SK-N-SH (cell line): ENCODE results near the gene TPSAB1. TPM values are rescaled to one million over a fixed set of nuclear protein-coding genes. Genes with fewer than 3 reads are reported as not detected.

Experiments
- CTCF ChIA-PET: fragments of 300-600, 350-600 bp; formaldehyde crosslinking; extraction: SDS; loops from one replicate; lab custom pipeline; 2021; lab: Yijun Ruan, JAX
- POLR2A ChIA-PET: fragments of 350-600 bp; sonication (Branson Sonifier 250); formaldehyde crosslinking; extraction: SDS; loops from one replicate; lab custom pipeline; 2020; ENCODE audit warnings: antibody characterized with exemption, inconsistent platforms; lab: Yijun Ruan, JAX
- DNase-seq: peaks from one replicate; pipeline ENCODE4 v3.0.0; 2012
- H2AFZ ChIP-seq: fragments of 200-600 bp; sonication (generic); 2 replicates; pipeline ENCODE4 v1.8.1; 2016; ENCODE audit warnings: antibody characterized with exemption, mild to moderate bottlenecking, low read depth
- H3F3A ChIP-seq: fragments of 200-600 bp; sonication (generic); replicated peaks from 2 replicates; pipeline ENCODE3; 2016; ENCODE audit warnings: antibody characterized with exemption, mild to moderate bottlenecking; ENCODE audit not compliant: insufficient read depth
- H3K27ac ChIP-seq, 2 experiments: fragments of 200-500 bp in 1 of 2; fragments of 200-600 bp in 1 of 2; sonication (Bioruptor generic) in 1 of 2; sonication (generic), shearing (Covaris generic) in 1 of 2; 2 replicates each; pipeline versions ENCODE4 v1.5.1 to v1.6.1; 2014 to 2016; ENCODE audit warnings: low read depth in 2 of 2, inconsistent platforms in 1 of 2, low read length in 1 of 2, mild to moderate bottlenecking in 1 of 2, mixed read lengths in 1 of 2
- H3K27me3 ChIP-seq: fragments of 200-600 bp; sonication (generic), shearing (Covaris generic); 2 replicates; pipeline ENCODE4 v1.6.1; 2016; ENCODE audit warnings: mixed run types; ENCODE audit not compliant: insufficient read depth
- H3K36me3 ChIP-seq, 2 experiments: fragments of 200-500 bp in 1 of 2; fragments of 200-600 bp in 1 of 2; sonication (Bioruptor generic) in 1 of 2; sonication (generic) in 1 of 2; replicated peaks in 1 of 2; 2 replicates each; pipeline versions ENCODE3 to v1.5.1; 2014 to 2016; ENCODE audit warnings: low read length in 1 of 2, mild to moderate bottlenecking in 1 of 2; ENCODE audit not compliant: insufficient read depth in 2 of 2, control insufficient read depth in 1 of 2
- H3K4me1 ChIP-seq, 2 experiments: fragments of 200-500 bp in 1 of 2; fragments of 200-600 bp in 1 of 2; sonication (Bioruptor generic) in 1 of 2; sonication (generic), shearing (Covaris generic) in 1 of 2; 2 replicates each; pipeline versions ENCODE4 v1.5.1 to v1.6.1; 2014 to 2016; ENCODE audit warnings: low read depth in 1 of 2, low read length in 1 of 2, mixed run types in 1 of 2; ENCODE audit not compliant: insufficient read depth in 2 of 2, control insufficient read depth in 1 of 2
- H3K4me2 ChIP-seq: fragments of 200-600 bp; sonication (generic), shearing (Covaris generic); 2 replicates; pipeline ENCODE4 v1.6.1; 2017; ENCODE audit warnings: mixed run types
- H3K4me3 ChIP-seq, 2 experiments: fragments of 200-500 bp in 1 of 2; fragments of 200-600 bp in 1 of 2; sonication (Bioruptor generic) in 1 of 2; sonication (generic), shearing (Covaris generic) in 1 of 2; 2 replicates each; pipeline versions ENCODE4 v1.5.1 to v1.8.1; 2014 to 2016; ENCODE audit warnings: low read depth in 2 of 2, inconsistent platforms in 1 of 2, low read length in 1 of 2, mild to moderate bottlenecking in 1 of 2, mixed read lengths in 1 of 2, moderate library complexity in 1 of 2
- H3K79me2 ChIP-seq: fragments of 200-600 bp; sonication (generic); 2 replicates; pipeline ENCODE4 v1.8.1; 2017; ENCODE audit warnings: mild to moderate bottlenecking; ENCODE audit not compliant: insufficient read depth
- H3K9ac ChIP-seq: fragments of 200-600 bp; sonication (generic); 2 replicates; pipeline ENCODE4 v1.6.1; 2017; ENCODE audit warnings: mixed run types
- H3K9me2 ChIP-seq: fragments of 200-600 bp; sonication (generic); 2 replicates; pipeline ENCODE4 v1.6.1; 2017; ENCODE audit warnings: mixed run types
- H3K9me3 ChIP-seq: fragments of 200-600 bp; sonication (generic); 2 replicates; pipeline ENCODE4 v1.6.1; 2017; ENCODE audit warnings: mixed run types, mild to moderate bottlenecking, moderate library complexity
- H4K20me1 ChIP-seq: fragments of 200-600 bp; sonication (generic); 2 replicates; pipeline ENCODE4 v1.6.1; 2017; ENCODE audit warnings: mild to moderate bottlenecking, mixed run types; ENCODE audit not compliant: insufficient read depth
- CTCF ChIP-seq: fragments of 200-600 bp; sonication (generic); IDR thresholded peaks from 2 replicates; pipeline ENCODE4 v1.6.1; 2017; ENCODE audit warnings: antibody characterized with exemption, mild to moderate bottlenecking, moderate library complexity
- FOSL2 ChIP-seq: IDR thresholded peaks from 2 replicates; pipeline ENCODE4 v1.4.0; 2012; ENCODE audit warnings: low read depth, mild to moderate bottlenecking, moderate library complexity, borderline replicate concordance
- FOXJ3 ChIP-seq: sonication (generic); formaldehyde crosslinking; IDR thresholded peaks from 2 replicates; pipeline ENCODE4 v1.5.1; 2020; ENCODE audit warnings: mild to moderate bottlenecking, missing genetic modification reagents
- FOXM1 ChIP-seq: IDR thresholded peaks from 2 replicates; pipeline ENCODE4 v1.4.0; 2012; ENCODE audit warnings: low read depth, mild to moderate bottlenecking
- GATA2 ChIP-seq: sonication (generic); formaldehyde crosslinking; IDR thresholded peaks from 2 replicates; pipeline ENCODE4 v1.5.0; 2020; ENCODE audit warnings: mild to moderate bottlenecking, missing genetic modification reagents
- IRF3 ChIP-seq: fragments of 150-350 bp; IDR thresholded peaks from 2 replicates; pipeline ENCODE4 v1.6.1; 2016; ENCODE audit warnings: mild to moderate bottlenecking, low read depth, low read length
- JUND ChIP-seq: IDR thresholded peaks from 2 replicates; pipeline ENCODE4 v1.4.0; 2012
- MAX ChIP-seq: IDR thresholded peaks from 2 replicates; pipeline ENCODE4 v1.4.0; 2012; ENCODE audit warnings: low read depth
- MEF2A ChIP-seq: IDR thresholded peaks from 2 replicates; pipeline ENCODE4 v1.4.0; 2012; ENCODE audit warnings: low read depth, borderline replicate concordance
- POLR2AphosphoS5 ChIP-seq: IDR thresholded peaks from 2 replicates; pipeline ENCODE4 v1.6.1; 2012; ENCODE audit warnings: low read depth, low read length
- RFX5 ChIP-seq: IDR thresholded peaks from 2 replicates; pipeline ENCODE4 v1.6.1; 2012; ENCODE audit warnings: mild to moderate bottlenecking, improper control_type of control experiment, low read length
- RXRA ChIP-seq: IDR thresholded peaks from 2 replicates; pipeline ENCODE4 v1.4.0; 2012; ENCODE audit warnings: low read depth, mild to moderate bottlenecking, borderline replicate concordance
- SIN3A ChIP-seq: IDR thresholded peaks from 2 replicates; pipeline ENCODE4 v1.6.1; 2012; ENCODE audit warnings: low read depth, mild to moderate bottlenecking, low read length, moderate library complexity, borderline replicate concordance
- SMC3 ChIP-seq: IDR thresholded peaks from 2 replicates; pipeline ENCODE4 v1.6.1; 2012; ENCODE audit warnings: low read depth, low read length, improper control_type of control experiment
- TAF1 ChIP-seq: IDR thresholded peaks from 2 replicates; pipeline ENCODE4 v1.6.1; 2012; ENCODE audit warnings: low read depth, mild to moderate bottlenecking, low read length, moderate library complexity, borderline replicate concordance
- USF1 ChIP-seq: IDR thresholded peaks from 2 replicates; pipeline ENCODE4 v1.4.0; 2012; ENCODE audit warnings: low read depth, borderline replicate concordance
- USF2 ChIP-seq: fragments of 150-350 bp; IDR thresholded peaks from 2 replicates; pipeline ENCODE4 v1.6.1; 2017; ENCODE audit warnings: antibody characterized with exemption, low read length, low read depth, borderline replicate concordance
- ZBTB33 ChIP-seq: IDR thresholded peaks from 2 replicates; pipeline ENCODE4 v1.4.0; 2012; ENCODE audit warnings: low read depth, borderline replicate concordance
- WGBS: methylation state at CpG from one replicate; pipeline ENCODE4 v1.1.6; 2017; ENCODE audit warnings: low lambda C conversion rate; 5-methylcytosine and 5-hydroxymethylcytosine counted together
- polyA plus RNA-seq, 3 experiments: library from polyadenylated mRNA; depleted of rRNA; stranded (reverse); fragments of >200 nt; gene quantifications; 2 replicates each; pipeline ENCODE4 v1.2.3, GENCODE V29; 2012

TPSAB1 gene
- polyA plus RNA-seq, 1 of the 3 experiments (the other 2 are of a cell fraction): not detected

- CTCF ChIA-PET: interaction anchor here (1.0 to 1.1 kb wide), 2 partner anchors 22 to 87 kb away, joined by 3 read pairs; no protein-coding TSS in a partner anchor
- Histone ChIP-seq H3K4me3 (no peak overlapping the region), H3K9ac (no peak overlapping the region), H3K79me2 (no peaks in the 10 kb centered on the region), H2AFZ (no peak overlapping the region), H3K9me2 (no peaks in the 10 kb centered on the region), H3K4me2 (no peak overlapping the region), H3K36me3 (no peaks in the 10 kb centered on the region), H3K9me3 (no peaks in the 10 kb centered on the region), H4K20me1 (no peaks in the 10 kb centered on the region), H3K27me3 (peaks cover 57% of the 10 kb centered on the region), H3K4me1 (peaks cover 0 to 2% of the 10 kb centered on the region in 2 experiments; a peak in 1 of 4 replicates), H3K27ac (no peak overlapping the region), H3F3A (peaks cover 10% of the 10 kb centered on the region)
- no peak for DNase-seq
- POLR2A ChIA-PET: no interaction called here
- WGBS: 55% methylated on average over 10 of the region's 36 CpGs
- TF ChIP-seq USF2 (no peak), ZBTB33 (no peak), RFX5 (no peak), JUND (no peak), SIN3A (no peak)
These were observed 19.7 kb downstream of the TPSAB1 start for GRCh38 chr16:1260101-1260680.

GRCh38 chr16:1261131-1261892 is 20.8 kb downstream of the TPSAB1 start:
- CTCF ChIA-PET: no interaction called here
- Histone ChIP-seq H3K4me1 (peaks cover 0 to 2% of the 10 kb centered on the region in 2 experiments; a peak in 1 of 4 replicates), H3K27ac (no peak overlapping the region), H3K9me3 (no peaks in the 10 kb centered on the region), H2AFZ (no peak overlapping the region), H3K9me2 (no peaks in the 10 kb centered on the region), H4K20me1 (no peaks in the 10 kb centered on the region), H3K4me3 (no peak overlapping the region), H3K27me3 (peaks cover 63% of the 10 kb centered on the region), H3K9ac (no peak overlapping the region), H3K36me3 (no peaks in the 10 kb centered on the region), H3K79me2 (no peaks in the 10 kb centered on the region), H3K4me2 (no peak overlapping the region), H3F3A (peaks cover 10% of the 10 kb centered on the region)
- DNase-seq: no peak
- POLR2A ChIA-PET: no interaction called here
- WGBS: 28% methylated on average over 7 of the region's 47 CpGs
- TF ChIP-seq FOXJ3 (CRISPR knock-in tag) (no peak), RXRA (no peak), FOSL2 (no peak), MAX (no peak), IRF3 (no peak), CTCF (no peak), POLR2AphosphoS5 (no peak), FOXM1 (no peak), GATA2 (CRISPR knock-in tag) (no peak), USF1 (no peak), TAF1 (no peak), SMC3 (no peak), RFX5 (no peak), MEF2A (no peak)
